COR-L47 (cell line): ENCODE results near the gene TMUB2.

Experiments
- DNase-seq: peaks from one replicate; lab custom pipeline; 2025; lab: John Stamatoyannopoulos, UW

TMUB2 gene

DNA sequence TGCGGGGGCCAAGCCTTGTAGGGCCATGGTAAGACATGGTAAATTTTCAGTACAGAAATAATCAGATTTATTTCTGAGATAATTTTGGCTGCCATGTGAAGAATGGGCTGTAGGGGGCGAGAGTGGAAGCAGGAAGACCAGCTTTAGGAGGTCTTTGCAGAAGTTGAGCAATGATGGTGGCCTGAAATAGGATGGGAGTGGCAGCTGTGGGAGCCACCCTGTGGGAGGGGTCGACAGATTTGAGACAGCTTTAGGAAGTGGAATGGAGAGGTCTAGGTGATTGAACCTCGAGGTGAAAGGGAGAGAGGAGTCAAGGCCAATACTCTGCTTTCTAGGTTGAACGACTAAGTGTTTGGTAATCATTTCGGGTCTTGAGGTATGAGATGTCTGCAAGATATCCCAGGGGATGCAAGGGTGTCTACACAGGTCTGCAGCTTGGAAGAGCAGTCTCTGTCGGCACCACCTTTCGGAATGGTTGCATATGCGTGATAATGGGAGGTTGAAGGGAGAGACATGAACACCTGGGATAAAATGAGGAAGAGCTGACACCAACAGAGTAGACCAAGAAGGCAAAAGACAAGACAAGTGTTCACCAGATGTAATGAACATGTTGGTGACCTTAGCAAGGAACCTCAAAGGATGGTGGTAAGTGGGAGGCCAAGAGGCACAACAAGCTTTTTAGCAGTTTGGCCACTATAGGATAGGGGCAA, 17.1 kb downstream of the TMUB2 start:
- peak; percentile 37 for DNase-seq

DNA sequence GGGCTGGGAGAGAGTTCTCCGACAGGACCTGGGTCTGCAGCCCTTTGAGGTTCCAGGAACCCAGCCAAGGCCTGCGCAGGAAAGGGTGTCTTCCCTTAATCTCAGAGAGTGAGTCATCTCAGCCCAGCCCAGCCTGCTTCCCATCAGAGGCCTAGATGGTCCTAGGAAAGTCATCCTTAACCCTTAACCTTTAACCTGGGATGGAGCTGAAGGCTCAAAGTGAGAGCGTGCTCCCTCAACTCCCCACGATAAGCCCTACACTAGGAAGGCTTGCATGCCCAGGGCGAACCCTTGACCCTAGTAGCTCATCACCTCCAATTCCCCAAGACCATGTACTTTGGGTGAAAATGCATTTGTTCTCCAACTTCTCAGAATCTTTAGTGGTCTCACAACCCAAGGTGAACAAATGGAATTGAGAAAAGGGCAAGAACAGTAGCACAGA, 17.7 kb downstream of the TMUB2 start:
- no peak for DNase-seq

DNA sequence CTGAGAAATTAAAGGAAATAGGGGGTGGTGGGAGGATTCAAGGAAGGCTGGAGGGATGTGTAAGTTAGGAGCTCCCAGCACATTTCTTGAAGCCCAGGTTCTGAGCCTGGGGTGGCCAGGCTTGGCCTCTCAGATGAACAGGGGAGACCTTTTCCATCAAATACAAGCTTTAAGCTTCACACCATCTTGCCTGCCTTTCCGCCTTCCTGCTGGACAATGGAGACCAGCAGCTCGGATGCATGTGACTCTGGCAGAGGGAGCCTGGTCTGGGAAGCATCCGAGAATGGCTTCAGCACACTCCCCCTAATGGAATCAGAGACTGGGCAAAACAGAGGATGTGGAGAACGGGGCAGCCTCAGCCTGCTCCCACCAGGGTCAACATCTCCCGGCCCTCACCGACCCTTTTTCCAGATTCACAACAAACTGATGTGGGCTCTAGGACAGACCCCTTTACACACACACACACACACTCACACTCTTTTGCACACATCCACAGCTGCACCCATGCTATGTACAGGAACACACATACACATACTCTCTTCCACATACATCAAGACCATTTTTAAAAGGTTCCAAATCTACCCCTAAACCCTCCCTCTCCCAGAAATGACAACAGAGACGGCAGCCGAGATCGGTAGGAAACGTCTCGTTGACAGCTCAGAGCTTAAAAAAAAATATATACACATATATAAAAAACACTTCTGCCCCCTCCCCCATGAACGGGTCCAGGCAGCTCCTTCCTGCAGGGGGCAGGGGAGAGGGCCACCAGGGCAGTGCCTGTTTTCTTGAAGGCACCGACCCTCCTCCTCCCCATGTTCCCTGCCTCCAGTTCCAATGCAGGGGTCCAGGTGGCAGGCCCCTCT, 19.4 kb downstream of the TMUB2 start:
- DNase-seq = no peak

DNA sequence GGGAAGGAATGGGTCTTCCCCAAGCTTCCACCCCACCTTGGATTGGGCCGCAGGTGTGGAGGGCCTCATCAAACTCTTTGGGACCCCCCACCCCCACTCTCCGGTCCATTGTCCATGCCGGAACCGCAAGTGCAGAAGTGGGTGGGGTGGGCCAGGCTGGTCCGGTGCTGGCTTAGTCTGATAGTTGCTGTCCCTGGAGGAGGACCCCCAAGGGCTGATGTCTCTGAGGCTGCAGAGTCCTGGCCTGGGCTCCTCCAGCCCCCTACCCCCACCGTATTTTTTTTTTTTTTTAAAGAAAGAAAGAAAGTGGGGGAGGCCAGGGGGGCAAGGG, 20.0 kb downstream of the TMUB2 start:
- DNase-seq = no peak

DNA sequence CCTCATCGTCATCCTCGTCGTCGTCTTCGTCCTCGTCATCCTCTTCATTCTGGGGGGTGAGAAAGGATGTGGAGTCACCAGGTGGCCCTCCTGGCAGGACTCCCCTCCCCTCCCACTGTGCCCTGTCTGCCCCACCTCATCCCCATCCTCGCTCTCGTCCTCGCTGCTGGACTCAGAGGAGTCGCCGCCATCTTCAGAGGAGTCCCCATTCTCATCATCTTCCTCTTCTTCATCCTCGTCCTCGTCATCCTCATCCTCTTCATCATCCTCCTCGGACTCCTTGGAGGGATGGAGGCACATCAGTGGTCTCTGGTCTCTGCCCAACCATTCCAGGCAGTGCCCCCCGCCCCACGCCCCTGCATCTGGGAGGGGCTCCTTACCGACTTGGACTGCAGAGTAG, 20.5 kb downstream of the TMUB2 start:
- DNase-seq = no peak

DNA sequence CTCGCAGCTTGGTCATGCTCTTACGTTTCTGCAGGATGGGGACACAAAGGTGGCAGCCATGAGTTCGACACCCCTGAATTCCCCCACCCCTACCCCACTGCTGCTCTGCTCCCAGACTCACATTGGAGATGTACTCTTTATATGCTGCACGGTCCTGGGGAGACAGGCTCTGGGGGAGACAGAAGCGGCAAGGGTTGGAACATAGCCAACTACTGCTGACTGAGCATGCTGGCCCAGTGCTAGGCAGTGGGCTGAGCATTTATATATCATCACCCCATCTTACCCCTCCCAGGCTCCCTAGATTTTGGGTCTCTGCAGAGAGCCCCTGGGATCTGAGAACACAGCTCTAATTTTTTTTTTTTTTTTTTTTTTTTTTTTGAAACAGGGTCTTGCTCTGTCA, 21.0 kb downstream of the TMUB2 start:
- no peak for DNase-seq

DNA sequence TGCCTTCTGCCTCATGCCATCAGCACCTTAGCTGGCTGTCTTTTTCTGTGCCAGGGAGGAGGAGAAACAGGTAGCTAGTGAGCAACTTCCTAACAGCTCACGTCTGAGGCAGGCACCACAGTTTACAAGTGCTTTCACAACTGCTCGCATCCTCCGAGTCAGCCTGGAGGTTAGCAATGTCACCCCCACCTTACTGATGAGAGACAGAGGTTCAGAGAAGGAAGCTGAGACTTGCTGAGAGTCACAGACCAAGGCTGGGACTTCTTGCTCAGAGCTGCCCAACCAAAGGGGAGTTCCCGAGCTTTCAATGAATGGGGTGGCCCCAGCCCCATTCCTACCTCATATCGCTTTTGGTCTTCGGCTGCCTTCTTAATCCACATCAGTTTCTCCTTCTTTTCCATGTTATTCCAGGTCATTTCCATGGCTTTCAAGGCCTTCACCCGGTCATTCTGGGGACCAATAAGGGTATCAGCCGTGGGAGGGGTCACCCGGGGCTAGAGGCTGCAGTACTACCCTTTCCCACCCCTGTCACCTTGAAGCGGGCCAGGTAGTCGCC, 23.1 kb downstream of the TMUB2 start:
- no peak for DNase-seq

DNA sequence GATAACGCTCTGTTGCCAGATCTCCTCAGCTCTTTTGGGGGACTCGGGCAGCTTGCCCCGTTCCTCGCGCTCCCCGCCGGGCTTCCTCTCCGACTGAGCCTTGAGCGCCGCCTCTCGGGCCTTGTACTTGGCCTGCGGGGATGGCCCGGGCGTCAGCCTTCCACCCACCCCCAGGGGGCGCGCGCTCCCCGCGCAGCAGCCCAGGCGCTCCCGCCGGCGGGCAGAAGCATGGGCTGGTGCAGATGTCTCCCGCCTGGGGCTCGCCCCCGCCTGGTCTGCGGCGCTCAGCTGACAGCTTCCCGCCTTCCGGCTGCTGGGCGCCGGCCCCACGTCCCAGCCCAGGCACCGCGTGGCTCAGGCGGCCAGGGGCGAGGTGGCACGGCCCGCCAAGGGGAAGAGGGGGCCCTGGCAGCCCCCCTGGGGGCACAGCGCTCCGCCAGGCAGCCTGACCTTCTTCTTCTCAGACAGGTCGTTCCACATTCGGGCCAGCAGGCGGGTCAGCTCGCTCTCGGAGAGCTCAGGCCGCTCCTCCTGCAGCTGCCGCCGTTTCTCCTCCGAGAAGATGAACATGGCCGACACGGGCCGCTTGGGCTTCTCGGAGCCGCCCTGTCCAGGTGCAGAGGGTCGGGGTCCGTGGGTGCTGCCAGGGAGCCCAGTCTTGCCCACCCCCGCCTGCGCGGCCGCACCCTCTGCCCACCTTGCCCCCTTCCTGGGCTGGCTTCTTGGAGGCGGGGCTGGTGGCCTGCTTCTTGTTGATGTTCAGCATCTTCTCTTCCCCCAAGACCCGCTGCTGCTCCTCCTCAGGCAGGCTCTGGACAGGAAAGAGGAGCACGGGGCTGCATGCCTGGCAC, 23.8 kb downstream of the TMUB2 start:
- no peak for DNase-seq

DNA sequence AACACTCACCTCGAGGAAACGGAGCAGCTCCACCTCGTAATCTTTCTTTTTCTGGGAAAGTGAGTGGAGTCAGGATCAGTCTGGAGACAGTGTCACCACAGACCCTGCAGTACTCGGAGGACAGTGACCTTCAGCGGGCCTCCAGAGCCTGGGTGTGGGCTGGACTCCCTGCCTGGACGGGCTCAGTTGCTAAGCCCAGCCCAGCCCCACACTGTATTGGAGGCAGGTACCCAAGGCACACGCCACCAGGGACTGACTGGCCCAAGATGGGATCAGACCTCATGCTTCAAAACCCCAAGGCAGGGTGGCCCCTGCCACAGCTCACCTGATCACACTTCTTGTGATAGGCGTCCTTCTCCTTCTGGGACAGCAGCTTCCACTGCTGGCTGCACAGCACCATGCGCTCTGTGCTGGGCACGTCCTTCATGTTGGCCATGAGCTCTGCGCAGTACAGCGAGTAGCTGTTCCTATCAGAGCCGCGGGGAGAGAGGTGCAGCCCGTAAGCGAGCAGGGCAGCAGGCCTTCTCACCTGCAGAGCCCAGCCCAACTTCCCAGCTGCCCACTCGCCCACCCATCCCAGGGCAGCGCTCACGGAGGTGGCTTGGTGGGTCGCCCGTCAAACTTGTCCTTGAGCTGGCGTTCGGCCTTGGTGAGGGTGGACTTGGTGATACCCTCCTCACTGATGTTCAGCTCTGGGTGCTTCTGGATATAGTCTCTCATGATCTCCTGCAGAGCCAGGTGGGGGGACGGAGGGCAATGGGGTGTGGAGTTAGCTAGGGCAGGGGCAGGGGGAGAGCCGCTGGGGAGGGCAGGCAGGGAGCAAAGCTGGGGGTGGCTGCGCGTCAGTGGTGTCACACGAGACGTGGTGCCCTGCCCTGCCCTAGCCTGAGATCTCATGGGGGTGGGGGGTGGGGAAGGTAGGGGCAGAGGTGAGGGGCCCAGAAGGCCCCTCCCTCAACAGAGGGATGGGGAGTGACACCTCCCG, 24.8 kb downstream of the TMUB2 start:
- DNase-seq = no peak

DNA sequence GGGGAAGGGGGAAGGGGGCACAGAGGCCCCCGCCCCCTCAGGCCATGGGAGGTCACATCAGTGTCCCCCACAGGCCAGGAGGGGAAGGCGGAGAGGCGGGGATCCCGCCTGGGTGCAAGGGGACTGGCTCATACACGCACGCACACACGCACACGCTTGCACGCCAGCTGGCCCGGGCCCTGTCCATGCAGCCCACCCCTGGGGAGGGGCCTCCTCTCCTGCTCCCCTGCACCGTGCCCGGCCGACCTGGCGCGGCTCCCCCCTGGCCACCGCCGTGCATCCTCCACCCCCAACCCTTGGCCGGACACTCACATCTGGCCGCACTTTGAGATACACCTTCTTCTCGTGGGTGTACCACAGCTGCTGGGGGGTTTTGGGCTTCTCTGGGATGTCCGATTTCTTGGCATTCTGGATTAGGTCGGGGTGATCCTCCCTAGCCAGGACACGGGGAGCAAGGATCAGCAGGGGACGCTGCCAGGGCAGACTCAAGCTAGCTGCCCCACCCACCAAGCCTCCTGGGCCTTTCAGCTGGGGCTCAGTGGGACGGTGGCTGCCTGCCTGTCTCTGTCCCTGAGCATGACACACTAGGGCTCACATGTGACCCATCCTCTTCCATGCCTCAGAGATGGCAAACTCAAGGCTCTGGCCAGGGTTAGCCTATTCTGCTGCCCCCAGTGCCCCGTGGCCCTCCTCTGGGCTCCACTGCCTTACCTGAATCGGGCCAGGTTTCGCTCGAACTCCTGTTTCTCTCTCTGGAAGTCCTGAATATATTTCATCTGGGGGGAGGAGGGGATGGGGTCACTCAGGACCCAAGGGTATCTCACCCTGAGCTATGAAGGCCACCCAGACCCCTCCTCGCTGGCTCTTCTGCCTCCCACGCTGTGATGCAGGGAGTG, 26.0 kb downstream of the TMUB2 start:
- DNase-seq = no peak

DNA sequence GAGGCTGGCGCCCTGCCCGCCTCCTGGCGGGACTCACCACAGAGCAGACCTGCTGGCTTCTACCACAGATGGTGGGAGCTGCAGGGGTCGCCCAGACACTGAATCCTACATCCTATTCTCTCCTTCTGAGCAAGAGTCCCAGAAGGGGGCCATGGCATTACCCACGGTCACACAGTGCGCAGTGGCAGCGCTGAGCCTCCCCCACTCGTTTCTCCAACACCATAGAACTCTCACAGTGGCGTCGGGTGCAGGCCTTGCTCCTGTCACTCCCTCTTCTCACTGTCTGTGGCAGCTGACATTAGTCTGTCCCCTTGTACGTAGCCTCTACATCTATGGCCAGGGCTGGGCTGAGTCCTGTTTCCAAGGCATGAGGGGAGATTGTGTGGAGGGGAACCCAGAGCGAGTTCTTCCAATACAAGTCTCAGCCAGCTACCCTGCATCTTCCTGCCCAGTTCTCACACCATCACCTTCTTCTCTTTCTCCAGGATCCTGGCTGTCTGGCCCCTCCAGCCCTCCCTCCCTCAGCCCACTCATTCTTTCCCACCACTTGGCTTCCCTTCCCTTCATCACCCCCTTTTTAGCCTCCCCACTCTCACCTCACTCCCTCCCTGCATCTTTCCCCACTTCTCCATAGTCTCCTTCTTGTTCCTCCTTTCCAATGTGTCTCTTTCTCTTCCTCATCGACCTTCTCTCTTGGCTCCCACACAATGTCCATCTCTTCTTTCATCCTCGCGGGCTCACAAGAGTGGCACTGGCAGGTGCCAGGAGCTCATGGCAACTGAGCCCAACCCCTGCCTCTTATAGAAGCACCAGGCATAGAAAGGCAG, 26.8 kb downstream of the TMUB2 start:
- no peak for DNase-seq

DNA sequence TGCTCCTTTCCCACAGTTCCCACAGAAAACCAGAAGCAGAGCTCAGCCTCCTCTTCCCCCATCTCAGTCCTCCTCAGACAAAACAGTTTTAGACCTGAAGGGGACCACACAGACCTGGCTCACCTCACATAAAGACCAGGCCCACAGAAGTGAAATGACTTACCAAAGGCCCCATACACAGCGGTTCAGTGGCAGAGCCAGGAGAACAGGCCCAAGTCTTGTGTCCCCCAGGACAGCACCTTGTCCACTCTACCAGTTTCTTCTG, 27.4 kb downstream of the TMUB2 start:
- DNase-seq = no peak

DNA sequence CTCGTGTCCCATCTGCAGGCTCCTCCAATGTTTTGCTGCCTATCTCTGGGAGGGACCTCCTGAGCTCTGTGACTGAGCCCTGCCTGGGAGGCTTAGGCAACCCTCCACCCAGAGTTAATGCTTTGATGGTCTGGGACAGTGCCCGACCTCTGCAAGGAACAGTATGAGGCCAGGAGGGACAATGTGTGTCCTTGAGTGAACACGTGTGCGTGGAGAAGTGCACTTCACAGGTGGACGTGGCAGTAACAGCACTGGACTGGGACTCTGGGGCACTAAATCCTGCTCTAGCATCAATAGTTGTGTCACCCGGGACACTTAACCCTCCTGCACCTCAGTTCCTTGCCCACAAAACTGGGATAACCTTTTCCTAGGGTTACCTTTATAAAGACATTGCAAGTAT, 28.1 kb downstream of the TMUB2 start:
- no peak for DNase-seq

DNA sequence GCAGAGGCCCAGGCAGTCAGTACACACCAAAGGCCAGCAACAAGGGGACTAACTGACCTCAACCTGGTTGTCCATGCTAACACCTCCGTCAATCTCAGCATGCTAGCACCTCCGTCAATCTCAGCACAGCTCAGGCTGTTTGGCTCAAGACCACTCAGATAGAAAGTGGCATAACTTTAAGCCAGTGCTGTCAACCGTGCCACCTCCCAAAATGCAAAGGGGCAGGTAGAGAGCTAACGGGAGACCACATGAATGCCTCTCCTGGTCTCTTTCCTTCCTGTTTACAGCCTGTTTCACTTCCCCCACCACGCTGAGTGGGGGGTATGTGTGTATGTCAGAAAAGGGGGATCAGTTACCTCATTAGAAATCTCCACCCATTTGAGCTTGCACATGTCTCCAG, 29.4 kb downstream of the TMUB2 start:
- no peak for DNase-seq

DNA sequence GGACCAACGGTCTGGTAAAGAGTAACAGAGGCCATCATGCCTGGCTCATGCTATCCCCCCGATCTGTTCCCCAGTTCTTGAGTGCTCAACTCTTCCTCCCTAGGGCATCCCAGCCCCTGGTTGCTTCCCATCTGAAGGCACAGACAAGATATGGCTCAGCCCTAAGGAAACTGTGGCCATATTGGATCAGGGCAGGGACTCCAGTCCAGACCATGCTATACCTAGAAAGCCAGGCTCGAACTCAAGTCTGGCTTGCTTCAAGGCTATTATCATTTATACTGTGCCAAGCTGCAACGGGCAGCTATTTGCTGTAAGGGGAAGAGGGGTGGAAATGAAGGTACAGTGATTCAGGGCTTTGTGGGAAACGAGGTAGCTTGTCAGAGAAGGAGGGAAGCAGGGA, 29.9 kb downstream of the TMUB2 start:
- no peak for DNase-seq

DNA sequence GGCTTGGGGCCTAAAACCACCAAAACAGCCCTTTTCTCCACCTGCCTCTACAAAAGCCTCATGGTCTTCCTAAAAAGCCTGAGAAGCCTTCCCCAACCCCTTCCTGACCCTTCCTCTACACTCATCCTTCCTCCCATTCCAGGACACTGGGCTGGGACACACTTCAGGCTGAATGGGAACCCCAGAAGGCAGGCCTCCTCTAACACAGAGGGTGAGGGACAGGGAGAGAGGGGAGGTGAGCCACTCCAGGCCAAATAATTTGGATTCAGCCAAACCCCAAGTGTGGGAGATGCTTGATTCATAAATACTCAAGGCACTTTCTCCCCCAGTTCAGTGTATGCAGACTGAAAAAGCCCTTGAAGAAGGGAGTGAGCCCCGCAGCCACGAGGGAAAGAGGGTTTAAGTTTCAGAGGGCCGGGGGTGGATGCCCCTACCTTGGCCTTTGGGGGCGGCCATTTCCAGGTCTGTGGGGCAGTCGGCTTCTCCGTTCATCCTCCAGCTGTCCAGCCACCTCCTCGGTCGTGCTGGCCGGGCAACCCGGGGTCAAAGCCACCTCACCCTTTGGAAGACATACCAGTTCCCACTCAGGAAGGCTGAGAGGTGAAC, 31.1 kb downstream of the TMUB2 start:
- no peak for DNase-seq

DNA sequence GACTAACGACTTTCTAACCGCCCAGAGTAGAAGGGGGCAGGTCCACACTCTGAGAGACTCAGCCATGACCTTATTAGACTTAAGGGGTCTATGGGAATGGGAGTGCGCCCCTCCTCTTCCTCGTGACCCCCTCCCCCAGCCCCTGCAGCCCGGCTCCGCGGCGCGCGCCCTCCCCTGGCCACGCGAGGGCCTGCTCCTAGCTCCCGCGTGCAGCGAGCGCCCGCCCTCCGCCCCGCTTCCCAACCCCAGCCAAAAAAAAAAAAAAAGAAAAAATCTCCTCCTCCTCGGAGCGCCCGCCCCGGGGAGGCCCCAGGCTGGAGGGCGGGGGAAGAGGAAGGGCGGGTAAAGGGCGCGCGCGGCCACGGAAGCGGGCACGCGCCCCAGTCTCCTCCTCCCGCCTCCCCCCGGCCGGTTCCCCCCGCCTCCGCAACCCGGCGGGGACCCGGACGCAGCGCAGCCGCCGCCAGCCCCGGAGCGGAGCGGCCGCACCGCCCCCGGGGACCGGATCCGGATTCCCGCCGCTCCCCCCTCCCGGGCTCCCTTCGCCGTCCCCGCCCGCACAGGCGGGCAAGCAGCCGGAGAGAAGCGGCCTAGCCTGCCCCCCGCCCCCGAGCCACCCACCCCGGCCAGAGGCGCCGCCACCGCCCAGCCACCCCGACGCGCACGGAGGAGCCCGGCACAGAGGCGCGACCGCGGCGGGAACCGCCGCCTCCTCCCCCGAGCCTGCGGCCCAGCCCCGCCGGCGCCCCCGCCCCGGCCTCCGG, 31.8 kb downstream of the TMUB2 start:
- DNase-seq = peak; percentile 90

DNA sequence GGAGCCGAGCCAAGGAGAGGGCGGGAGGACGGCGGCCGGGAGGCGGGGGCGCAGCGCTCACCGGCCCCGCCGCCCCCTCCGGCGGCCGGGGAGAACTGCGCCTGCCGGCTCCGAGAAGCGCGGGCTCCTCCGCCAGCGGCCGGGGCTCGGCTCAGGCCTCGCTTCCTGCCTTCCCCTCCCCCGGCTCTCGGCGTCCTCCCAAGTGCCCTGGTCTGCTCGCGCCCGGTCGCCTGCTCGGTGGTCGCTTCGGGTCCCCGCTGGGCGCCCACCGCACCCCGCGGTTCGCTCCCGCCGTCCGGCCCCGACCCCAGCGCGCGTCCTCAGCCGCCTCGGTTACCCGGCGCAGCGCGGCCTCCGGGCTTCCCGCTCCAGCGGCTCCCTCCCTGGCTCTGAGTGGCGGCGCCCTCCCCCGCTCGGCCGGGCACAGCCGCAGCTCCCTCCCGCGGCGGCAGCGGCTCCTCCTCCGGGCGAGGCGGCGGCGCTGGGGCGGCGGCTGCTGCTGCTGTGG, 32.4 kb downstream of the TMUB2 start:
- DNase-seq = peak; percentile 59
